GM12864 (cell line): Measurements from ENCODE around the gene RAB18.
A peak's percentile ranks its signal among the peaks of the same experiment; 100 is the strongest.

Experiments
- DNase-seq: peaks from one replicate; pipeline ENCODE4 v3.0.0-alpha.2; 2011; ENCODE audit warnings: low read depth
- H3K4me3 ChIP-seq: 2 replicates; pipeline ENCODE4 v1.5.1; 2011; ENCODE audit warnings: mild to moderate bottlenecking, low read depth, low read length, control low read depth
- CTCF ChIP-seq: IDR thresholded peaks from 2 replicates; pipeline ENCODE4 v1.5.1; 2011; ENCODE audit warnings: low read depth, mild to moderate bottlenecking, moderate library complexity, low read length, control low read depth, inconsistent platforms; ENCODE audit errors: missing control alignments

Gene RAB18

GRCh38 chr10:27504007-27504807, at the start of gene RAB18:
Gene RAB18, plus strand, starts transcription at chr10:27504304. Its CDS starts 66 bp downstream, at chr10:27504370.
- peak; percentile 96 for DNase-seq
- peak within 1 kb of the TSS; percentile 75 for H3K4me3 ChIP-seq
- TF ChIP-seq CTCF = no peak

- no peak for DNase-seq
- no peak for TF ChIP-seq CTCF
- no peak overlapping the region for H3K4me3 ChIP-seq
These were observed 49.3 kb upstream of the RAB18 start for GRCh38 chr10:27454837-27455236.

- no peak for TF ChIP-seq CTCF
- H3K4me3 ChIP-seq = no peak overlapping the region
- no peak for DNase-seq
These were observed 46.7 kb upstream of the RAB18 start for GRCh38 chr10:27457261-27457945.

GRCh38 chr10:27457966-27458365, 46.1 kb upstream of the RAB18 start:
- no peak for TF ChIP-seq CTCF
- no peak overlapping the region for H3K4me3 ChIP-seq
- no peak for DNase-seq

GRCh38 chr10:27461312-27461711, 42.8 kb upstream of the RAB18 start:
- no peak overlapping the region for H3K4me3 ChIP-seq
- no peak for DNase-seq
- no peak for TF ChIP-seq CTCF

- TF ChIP-seq CTCF = no peak
- DNase-seq = no peak
- no peak overlapping the region for H3K4me3 ChIP-seq
These were observed 40.1 kb upstream of the RAB18 start for GRCh38 chr10:27463961-27464360.
